H1 (cell line): Measurements from ENCODE around the gene AHDC1.

Experiments used
- EGR1 ChIP-seq: IDR thresholded peaks from 2 replicates; pipeline ENCODE4 v1.6.1; 2011; ENCODE audit warnings: low read depth, low read length, borderline replicate concordance
- SIN3A ChIP-seq, 2 experiments: IDR thresholded peaks in 1 of 2; conservative IDR thresholded peaks in 1 of 2; 2 replicates each; pipeline ENCODE4 v1.6.1; 2011 to 2012; ENCODE audit warnings: low read length in 2 of 2, improper control_type of control experiment in 1 of 2, low read depth in 1 of 2, mild to moderate bottlenecking in 1 of 2
- TF ChIP-seq, protein P1 (sequence below), 3 experiments: IDR thresholded peaks; 1 replicate in 2 of 3; 2 replicates in 1 of 3; pipeline versions ENCODE4 v1.5.1 to v1.6.1; 2011; ENCODE audit warnings: low read length in 3 of 3, mild to moderate bottlenecking in 3 of 3, inconsistent platforms in 2 of 3, low read depth in 1 of 3, moderate library complexity in 1 of 3; ENCODE audit not compliant: insufficient read depth in 1 of 3; ENCODE audit errors: control extremely low read depth in 1 of 3

DNA sequence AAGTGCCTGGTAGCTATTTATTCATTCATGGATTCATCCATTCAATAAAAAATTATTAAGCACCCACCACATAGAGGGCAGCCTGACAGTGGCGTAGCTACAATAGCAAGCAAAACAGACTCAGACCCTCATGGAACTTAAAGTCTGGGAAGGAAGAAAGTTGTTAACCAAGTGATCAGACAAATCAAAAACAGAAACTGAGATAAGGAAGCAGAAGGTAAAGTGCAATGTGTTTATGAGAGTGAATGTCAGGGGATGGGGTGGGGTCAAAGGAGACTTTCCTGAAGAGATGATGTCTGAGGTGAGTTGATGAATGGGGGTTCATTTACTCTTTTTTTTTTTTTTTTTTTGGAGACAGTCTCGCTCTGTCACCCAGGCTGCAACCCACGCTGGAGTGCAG lies 111.1 kb downstream of the AHDC1 start:
- TF ChIP-seq, protein P1, sequence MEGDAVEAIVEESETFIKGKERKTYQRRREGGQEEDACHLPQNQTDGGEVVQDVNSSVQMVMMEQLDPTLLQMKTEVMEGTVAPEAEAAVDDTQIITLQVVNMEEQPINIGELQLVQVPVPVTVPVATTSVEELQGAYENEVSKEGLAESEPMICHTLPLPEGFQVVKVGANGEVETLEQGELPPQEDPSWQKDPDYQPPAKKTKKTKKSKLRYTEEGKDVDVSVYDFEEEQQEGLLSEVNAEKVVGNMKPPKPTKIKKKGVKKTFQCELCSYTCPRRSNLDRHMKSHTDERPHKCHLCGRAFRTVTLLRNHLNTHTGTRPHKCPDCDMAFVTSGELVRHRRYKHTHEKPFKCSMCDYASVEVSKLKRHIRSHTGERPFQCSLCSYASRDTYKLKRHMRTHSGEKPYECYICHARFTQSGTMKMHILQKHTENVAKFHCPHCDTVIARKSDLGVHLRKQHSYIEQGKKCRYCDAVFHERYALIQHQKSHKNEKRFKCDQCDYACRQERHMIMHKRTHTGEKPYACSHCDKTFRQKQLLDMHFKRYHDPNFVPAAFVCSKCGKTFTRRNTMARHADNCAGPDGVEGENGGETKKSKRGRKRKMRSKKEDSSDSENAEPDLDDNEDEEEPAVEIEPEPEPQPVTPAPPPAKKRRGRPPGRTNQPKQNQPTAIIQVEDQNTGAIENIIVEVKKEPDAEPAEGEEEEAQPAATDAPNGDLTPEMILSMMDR (IDR thresholded peaks at IDR 0.05; ENCODE audit: control extremely low read depth in 1 of 3, insufficient read depth in 1 of 3, low read depth in 1 of 3, low read length in 3 of 3): no peak
- no peak for TF ChIP-seq EGR1
- no peak for TF ChIP-seq SIN3A (conservative IDR thresholded peaks at IDR 0.05 in 1 of 2, IDR thresholded peaks at IDR 0.05 in 1 of 2; ENCODE audit: low read depth in 1 of 2, low read length in 2 of 2)
